Germinal center (tissue), 1 donor: ENCODE measurements around the gene GIT2.
"Not testable (repeated sequence)": the region's sequence is repeated elsewhere in the genome, so short reads cannot be mapped to it uniquely, and the experiment has no call there.

Source experiments
- DNase-seq: peaks from one replicate; pipeline ENCODE4 v3.0.0; 2012; ENCODE audit warnings: mixed read lengths, low spot score

Gene GIT2

DNA sequence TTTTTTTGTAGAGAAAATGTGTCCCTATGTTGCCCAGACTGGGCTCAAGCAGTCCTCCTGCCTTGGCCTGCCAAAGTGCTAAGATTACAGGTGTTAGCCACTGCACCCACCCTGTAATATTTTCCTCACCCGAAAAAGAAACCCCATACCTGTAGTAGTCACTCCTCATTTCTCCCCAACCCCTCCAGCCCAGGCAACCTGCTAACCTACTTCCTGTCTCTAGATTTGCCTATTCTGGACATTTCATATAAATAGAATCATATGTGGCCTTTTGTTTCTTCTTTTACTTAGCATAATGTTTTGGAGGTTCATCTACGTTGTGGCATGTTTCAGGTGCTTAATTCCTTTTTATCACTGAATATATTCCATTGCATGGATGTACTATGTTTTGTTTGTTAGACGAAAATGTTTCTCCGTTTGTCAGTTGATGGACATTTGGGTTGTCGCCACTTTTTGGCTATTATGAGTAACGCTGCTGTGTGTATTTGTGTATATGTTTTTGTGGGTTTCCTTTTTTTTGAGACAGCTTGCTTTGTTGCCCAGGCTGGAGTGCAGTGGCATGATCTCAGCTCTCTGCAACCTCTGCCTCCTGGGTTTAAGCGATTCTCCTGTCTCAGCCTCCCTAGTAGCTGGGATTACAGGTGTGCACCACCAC is 9.3 kb upstream of the GIT2 start:
- peak; percentile 44 for DNase-seq

DNA sequence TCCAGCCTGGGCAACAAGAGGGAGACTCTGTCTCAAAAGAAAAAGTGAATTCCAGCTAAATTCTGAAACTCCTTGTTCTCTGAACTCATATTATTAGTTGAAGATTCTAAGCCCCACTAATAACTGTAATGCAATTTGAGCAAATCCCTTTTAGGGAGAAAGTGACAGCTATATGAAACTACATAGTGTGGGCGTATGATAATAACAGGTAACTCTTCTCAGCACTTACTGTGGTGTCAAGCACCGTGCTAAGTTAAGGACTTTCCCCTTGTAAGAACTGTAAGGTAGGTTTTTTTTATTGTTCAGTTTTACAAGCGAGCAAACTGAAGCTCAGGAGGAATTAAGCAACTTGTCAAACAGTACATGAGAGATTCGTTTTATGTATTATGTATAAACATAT is 8.4 kb upstream of the GIT2 start:
- DNase-seq, result no peak

- DNase-seq, result no peak
Observed at GRCh38 chr12:110002676-110003515, 6.7 kb upstream of the GIT2 start.

GRCh38 chr12:110001596-110001995 is 5.4 kb upstream of the GIT2 start:
- no peak for DNase-seq

DNA sequence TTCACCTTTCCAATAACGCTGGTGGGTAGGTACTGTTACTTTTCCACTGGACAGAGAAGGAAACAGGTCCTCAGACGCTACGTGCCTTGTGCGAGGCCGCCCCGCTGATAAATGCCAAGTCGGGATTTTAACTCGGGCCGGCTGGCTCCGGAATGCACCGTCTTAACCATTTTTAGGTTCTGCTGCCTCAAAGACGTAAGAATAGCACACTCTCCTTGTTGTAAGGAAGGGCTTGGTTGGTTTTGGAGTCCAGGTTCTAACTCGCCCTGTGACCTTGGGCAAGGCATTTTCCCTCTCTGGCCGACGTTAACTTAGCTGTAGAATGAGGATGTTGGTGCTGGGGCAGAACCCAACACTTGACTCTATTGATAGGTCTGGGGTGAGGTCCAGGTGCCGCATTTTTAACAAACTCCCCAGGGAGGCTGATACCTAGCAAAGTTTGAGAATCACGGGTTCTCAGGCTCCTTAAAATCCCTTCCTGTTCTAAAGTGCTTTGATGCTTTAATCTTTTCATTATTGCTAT is 3.9 kb upstream of the GIT2 start:
- DNase-seq, result no peak

- no peak for DNase-seq
Observed at GRCh38 chr12:109999649-109999971, 3.4 kb upstream of the GIT2 start.

GRCh38 chr12:109998904-109999648 is 2.9 kb upstream of the GIT2 start, which contains the start of gene ANKRD13A:
Gene ANKRD13A, plus strand, starts transcription at chr12:109999430. Its CDS starts 259 bp downstream, at chr12:109999689.
- DNase-seq, result peak; percentile 85

GRCh38 chr12:109998241-109998903 is 2.2 kb upstream of the GIT2 start:
- no peak for DNase-seq

- no peak for DNase-seq
Observed at GRCh38 chr12:109997393-109997792, 1.2 kb upstream of the GIT2 start.

DNA sequence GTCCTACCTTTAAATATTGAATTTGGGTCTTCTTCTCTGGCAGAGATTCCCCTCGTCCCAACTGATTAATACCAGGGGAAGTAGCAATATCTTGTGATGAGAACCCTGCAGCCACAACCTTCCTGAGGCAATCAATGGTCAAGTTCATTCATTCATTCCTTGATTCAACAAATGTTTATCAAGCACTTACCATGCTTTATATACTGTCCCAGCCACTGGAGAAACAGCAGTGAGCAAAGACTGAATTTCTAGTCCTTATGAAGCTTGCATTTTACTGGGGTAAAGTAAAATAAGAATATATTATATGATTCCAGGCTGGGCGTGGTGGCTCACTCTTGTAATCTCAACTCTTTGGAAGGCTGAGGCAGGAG is 300 bp upstream of the GIT2 start:
- no peak for DNase-seq

DNA sequence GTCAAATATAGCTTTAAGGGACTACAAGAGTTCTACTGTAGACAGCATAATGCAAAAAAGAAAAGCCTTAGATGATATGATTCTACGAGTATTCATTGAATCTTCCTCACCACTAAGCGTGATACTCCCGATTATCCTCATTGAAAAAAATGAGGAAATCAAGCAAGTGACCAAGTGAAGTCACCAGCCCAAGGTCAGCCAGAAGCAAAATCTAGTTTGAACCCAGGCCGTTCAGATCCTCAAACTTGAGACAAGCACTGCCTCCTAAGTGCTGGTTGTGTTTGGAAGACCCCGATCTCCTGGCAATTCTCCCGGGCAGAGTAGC is 845 bp downstream of the GIT2 start:
- DNase-seq, result no peak

GRCh38 chr12:109994401-109995175 is 1.6 kb downstream of the GIT2 start:
- DNase-seq, result peak; percentile 42

DNA sequence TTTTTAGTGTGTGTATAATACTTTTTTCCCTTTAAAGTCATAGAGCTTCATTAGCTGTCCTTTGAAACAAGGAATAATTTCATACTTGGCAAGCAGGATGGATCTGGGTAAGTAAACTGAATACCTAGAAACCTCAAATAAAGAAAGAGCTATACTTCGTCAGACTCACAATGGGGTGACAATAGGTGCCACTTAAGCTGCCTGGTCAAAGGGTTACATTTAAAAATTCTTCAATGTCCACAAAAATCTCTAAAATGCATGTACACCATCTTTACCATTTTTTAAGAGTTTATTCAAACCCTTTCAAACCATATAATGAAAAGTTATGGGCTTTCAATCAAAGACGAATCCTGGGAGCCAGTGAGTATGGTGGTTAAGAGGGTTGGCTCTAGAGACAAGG is 3.1 kb downstream of the GIT2 start:
- no peak for DNase-seq

DNA sequence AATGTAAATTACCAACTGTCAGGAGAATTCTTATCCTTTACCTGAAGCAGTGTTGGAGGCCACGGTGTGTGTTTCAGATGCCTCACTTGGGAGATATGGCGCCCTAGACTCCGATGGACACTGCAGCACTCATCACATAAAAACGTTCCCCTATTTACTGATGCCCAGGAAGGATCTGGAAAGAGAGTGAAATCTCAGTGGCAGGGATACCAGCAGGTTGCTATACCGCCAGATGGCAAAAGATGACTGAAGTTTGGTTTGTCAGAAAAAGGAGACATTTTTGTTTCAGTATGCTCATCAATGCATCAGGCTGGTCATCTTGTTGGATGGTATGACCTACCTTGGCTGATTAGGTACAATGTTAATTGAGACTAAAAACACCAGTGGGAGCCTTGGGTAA is 4.6 kb downstream of the GIT2 start:
- no peak for DNase-seq

DNA sequence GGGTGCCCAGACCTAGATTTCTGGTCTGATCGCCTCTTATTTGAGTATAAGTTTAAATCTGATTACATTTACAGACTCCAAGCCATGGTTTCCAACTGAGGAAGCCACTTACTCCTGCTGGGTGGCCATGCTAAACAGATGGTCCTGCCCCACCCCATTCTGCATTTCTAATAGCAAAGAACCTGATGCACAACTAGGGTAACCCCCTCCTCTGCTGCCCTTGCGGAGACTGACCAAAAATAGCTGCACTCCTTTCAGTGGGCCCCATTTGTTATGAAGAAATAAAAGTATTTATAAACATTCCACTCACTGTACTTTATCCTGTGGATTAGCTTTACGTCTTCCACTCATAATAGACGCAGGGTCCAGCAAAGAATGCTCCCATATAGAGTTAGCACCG is 6.8 kb downstream of the GIT2 start:
- DNase-seq, result no peak

GRCh38 chr12:109988903-109989302 is 7.3 kb downstream of the GIT2 start:
- no peak for DNase-seq

GRCh38 chr12:109988274-109988673 is 7.9 kb downstream of the GIT2 start:
- no peak for DNase-seq

DNA sequence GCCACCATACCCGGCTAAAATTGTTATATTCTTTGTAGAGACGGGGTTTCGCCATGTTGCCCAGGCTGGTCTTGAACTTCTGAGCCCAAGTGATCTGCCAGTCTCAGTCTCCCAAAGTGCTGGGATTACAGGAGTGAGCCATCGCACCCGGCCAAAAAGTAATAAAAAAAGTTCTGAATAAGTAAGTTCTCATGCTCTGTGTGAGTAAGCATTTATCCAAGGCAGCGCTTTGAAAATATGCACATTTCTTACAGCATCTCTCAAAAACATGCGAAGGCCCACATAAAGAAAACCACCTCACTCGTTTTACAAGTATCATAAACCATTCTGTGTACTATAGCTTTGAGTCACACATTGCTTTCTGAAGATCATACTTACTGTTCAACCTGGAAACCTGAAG is 8.6 kb downstream of the GIT2 start:
- DNase-seq, result no peak

DNA sequence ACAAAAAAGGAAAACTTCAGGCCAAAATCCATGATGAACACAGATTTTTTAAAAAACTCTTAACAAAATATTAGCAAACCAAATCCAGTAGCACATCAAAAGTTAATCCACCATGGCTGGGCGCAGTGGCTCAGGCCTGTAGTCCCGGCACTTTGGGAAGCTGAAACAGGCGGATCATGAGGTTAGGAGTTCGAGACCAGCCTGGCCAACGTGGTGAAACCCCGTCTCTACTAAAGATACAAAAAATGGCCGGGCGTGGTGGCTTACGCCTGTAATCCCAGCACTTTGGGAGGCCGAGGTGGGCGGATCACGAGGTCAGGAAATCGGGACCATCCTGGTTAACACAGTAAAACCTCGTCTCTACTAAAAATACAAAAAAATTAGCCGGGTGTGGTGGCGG is 9.9 kb downstream of the GIT2 start:
- DNase-seq, result not testable (repeated sequence)

DNA sequence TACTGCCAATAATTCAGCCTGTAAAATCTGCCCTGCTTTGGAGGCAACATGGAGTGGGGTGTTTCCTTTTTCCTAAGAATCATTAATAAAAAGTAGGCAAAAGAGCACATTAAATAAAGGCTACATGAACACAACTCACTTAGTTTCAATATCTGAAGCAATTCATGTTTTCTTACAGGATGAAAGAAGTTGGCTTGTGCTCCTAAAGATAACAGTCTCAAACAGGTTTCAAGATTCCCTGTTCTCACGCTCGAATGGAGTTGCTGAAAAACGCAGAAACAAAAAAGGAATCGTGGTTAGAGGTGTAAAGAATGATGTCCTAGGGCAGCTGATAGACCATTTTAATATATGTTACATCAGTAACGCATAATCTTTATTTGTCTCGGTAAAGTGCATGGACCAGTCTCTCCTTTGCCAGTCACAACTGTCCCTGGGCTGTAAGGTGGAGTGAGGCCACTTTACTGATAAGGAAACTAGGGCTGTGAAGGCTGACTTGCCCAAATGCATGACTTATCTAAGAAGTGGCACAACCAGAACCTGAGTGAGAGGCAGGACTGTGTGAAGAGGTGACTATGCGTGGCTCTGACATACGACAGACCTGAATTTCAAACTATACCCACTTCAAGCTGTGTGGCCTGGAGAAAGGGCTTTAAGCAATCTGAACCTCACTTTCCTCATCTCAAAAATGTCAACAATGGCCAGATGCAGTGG is 12.6 kb downstream of the GIT2 start:
- DNase-seq, result no peak

- no peak for DNase-seq
Observed at GRCh38 chr12:109982210-109982609, 14.0 kb downstream of the GIT2 start.
